K562 (cell line): ENCODE measurements around the gene PTP4A2. TPM values are rescaled to one million over a fixed set of nuclear protein-coding genes. Genes with fewer than 3 reads are reported as not detected.
A peak's percentile ranks its signal among the peaks of the same experiment; 100 is the strongest.

Source experiments
- CAMTA2 ChIP-seq: fragments of 250-450 bp; sonication (Bioruptor Pico); conservative IDR thresholded peaks from 2 replicates; pipeline ENCODE4 v1.5.1; 2022
- CHD4 ChIP-seq: fragments of 200-600 bp; sonication (generic); IDR thresholded peaks from 3 replicates; pipeline ENCODE4 v1.6.1; 2012; ENCODE audit warnings: low read depth, mild to moderate bottlenecking, mixed read lengths, low read length, inconsistent platforms; ENCODE audit not compliant: insufficient read depth, insufficient replicate concordance, poor library complexity, severe bottlenecking
- GABPB2 ChIP-seq: fragments of 250-450 bp; sonication (Bioruptor Pico); conservative IDR thresholded peaks from 2 replicates; pipeline ENCODE4 v1.5.1; 2021; ENCODE audit warnings: mild to moderate bottlenecking
- GATAD2B ChIP-seq: fragments of 450-650 bp; IDR thresholded peaks from 2 replicates; pipeline ENCODE4 v1.6.1; 2017; ENCODE audit warnings: mild to moderate bottlenecking, borderline replicate concordance
- GTF2F1 ChIP-seq: IDR thresholded peaks from 2 replicates; pipeline ENCODE4 v1.6.1; 2011; ENCODE audit warnings: low read depth, low read length, improper control_type of control experiment
- HNRNPLL ChIP-seq: fragments of 200-400 bp; formaldehyde crosslinking; IDR thresholded peaks from 2 replicates; pipeline ENCODE4 v1.6.1; 2017; ENCODE audit warnings: low read length, low read depth, mild to moderate bottlenecking; ENCODE audit not compliant: poor library complexity, severe bottlenecking
- KDM1A ChIP-seq, 2 experiments: fragments of 450-650 bp; IDR thresholded peaks; 2 replicates each; pipeline ENCODE4 v1.6.1; 2016; ENCODE audit warnings: mild to moderate bottlenecking in 2 of 2
- NFRKB ChIP-seq: fragments of 450-650 bp; IDR thresholded peaks from 2 replicates; pipeline ENCODE4 v1.6.1; 2016; ENCODE audit warnings: low read depth
- RBBP5 ChIP-seq: fragments of 200-600 bp; sonication (generic); IDR thresholded peaks from 2 replicates; pipeline ENCODE4 v1.6.1; 2012; ENCODE audit warnings: borderline replicate concordance, mild to moderate bottlenecking, low read length, control low read depth, inconsistent platforms; ENCODE audit not compliant: insufficient read depth, poor library complexity, severe bottlenecking
- SREBF1 ChIP-seq: fragments of 150-350 bp; IDR thresholded peaks from 2 replicates; pipeline ENCODE4 v1.6.1; 2014; ENCODE audit warnings: antibody characterized with exemption, low read depth, low read length, borderline replicate concordance
- WHSC1 ChIP-seq: IDR thresholded peaks from one replicate; pipeline ENCODE4 v1.6.1; 2012; ENCODE audit warnings: low read length, control low read depth, inconsistent platforms
- ZNF354B ChIP-seq: fragments of 250-450 bp; sonication (Bioruptor Pico); IDR thresholded peaks from 2 replicates; pipeline ENCODE4 v1.4.0; 2020
- ZNF507 ChIP-seq: conservative IDR thresholded peaks from 2 replicates; pipeline ENCODE4 v1.6.1; 2017; ENCODE audit warnings: missing genetic modification characterization, missing compliant biosample characterization
- ZZZ3 ChIP-seq: fragments of 450-650 bp; IDR thresholded peaks from 2 replicates; pipeline ENCODE4 v1.6.1; 2016; ENCODE audit warnings: antibody characterized with exemption, mild to moderate bottlenecking, moderate library complexity
- polyA plus RNA-seq, 8 experiments: library from polyadenylated mRNA; depleted of rRNA in 4 of 8; stranded (reverse) in 5 of 8; unstranded in 3 of 8; fragments of >200 nt; fragmentation: Nextera tagmentation in 2 of 8; fragmentation: Illumina TruSeq in 1 of 8; extraction: Ambion mirVana in 2 of 8; extraction: Trizol in 1 of 8; gene quantifications; 2 replicates each; pipeline versions ENCODE4 v1.2.1 to v1.2.3, GENCODE V29; 2011 to 2014; ENCODE audit warnings: inconsistent platforms in 1 of 8, missing spikeins in 1 of 8
- total RNA-seq, 7 experiments: library from RNA; depleted of rRNA in 6 of 7; stranded (reverse); fragments of >200 nt in 6 of 7; fragmentation: Illumina TruSeq in 2 of 7; extraction: Trizol in 2 of 7; gene quantifications; 2 replicates each; pipeline versions ENCODE4 v1.2.1 to v1.2.3, GENCODE V29; 2011 to 2021; ENCODE audit warnings: low replicate concordance in 1 of 7
- TF ChIP-seq, protein P1 (sequence below): fragments of 450-650 bp; IDR thresholded peaks from 2 replicates; pipeline ENCODE4 v1.7.0; 2016; ENCODE audit warnings: borderline replicate concordance
- TF ChIP-seq, protein P2 (sequence below): sonication (generic); formaldehyde crosslinking; IDR thresholded peaks from 2 replicates; pipeline ENCODE4 v1.9.0; 2022; ENCODE audit warnings: mild to moderate bottlenecking, missing genetic modification reagents
- TF ChIP-seq, protein P3 (sequence below): fragments of 450-650 bp; IDR thresholded peaks from 2 replicates; pipeline ENCODE4 v1.6.1; 2016; ENCODE audit warnings: low read depth

The PTP4A2 gene
- total and polyA plus RNA-seq, 9 of the 15 experiments (the other 6 are each of a cell fraction or from before 2014, with no cell fraction given): 197 to 870 (median 480) TPM

DNA sequence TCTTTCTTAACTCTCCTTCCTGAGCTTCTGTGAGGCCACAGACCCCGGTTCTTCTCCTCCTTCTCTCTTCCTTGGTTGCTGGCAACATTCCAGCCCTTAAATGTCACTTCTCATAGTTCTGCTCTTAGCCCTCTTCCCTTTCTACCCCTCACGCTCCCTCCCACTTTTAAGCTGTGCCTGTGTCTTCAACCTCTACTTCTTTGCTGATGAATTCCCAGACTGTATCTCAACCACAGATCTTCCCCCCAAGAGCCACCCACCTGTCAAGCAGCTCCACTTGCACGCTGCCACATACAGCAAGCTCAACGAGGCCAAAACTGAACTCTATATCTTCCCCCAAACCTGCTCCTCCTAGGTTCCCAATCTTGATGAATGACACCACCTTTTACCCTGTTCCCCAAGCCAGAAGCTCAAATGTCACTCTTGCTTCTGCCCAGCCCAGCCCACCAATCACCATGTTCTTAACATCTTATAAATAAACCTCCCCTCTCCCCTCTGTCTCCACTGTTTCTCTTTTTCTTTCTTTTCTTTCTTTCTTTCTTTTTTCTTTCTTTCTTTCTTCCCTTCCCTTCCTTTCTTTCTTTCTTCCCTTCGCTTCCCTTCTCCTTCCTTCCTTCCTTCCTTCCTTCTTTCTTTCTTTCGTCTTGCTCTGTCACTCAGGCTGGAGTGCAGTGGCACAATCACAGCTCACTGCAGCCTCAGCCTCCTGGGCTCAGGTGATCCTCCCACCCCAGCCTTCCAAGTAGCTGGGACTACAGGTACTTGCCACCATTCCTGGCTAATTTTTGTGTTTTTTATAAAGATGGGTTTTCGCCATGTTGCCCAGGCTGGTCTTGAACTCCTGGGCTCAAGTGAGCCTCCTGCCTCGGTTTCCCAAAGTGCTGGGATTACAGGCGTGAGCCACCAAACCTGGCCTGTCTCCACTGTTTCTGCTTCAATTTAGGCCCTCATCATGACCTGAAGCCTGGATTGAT lies 19.8 kb upstream of the PTP4A2 start (continued):
- TF ChIP-seq RBBP5 (peak; percentile 63), GATAD2B (no peak), ZZZ3 (peak; percentile 54; the same call in 1 of the 2 replicates), SREBF1 (no peak), GABPB2 (CRISPR knock-in tag) (no peak), ZNF354B (CRISPR knock-in tag) (no peak), KDM1A (IDR thresholded peaks at IDR 0.05) (peak; percentile 36 to 70; a peak in 2 of 4 replicates), CAMTA2 (no peak), WHSC1 (no peak), GTF2F1 (no peak), CHD4 (no peak), ZNF507 (no peak), HNRNPLL (no peak), NFRKB (peak; percentile 44; the same call in 1 of the 2 replicates)
- TF ChIP-seq, protein P1, sequence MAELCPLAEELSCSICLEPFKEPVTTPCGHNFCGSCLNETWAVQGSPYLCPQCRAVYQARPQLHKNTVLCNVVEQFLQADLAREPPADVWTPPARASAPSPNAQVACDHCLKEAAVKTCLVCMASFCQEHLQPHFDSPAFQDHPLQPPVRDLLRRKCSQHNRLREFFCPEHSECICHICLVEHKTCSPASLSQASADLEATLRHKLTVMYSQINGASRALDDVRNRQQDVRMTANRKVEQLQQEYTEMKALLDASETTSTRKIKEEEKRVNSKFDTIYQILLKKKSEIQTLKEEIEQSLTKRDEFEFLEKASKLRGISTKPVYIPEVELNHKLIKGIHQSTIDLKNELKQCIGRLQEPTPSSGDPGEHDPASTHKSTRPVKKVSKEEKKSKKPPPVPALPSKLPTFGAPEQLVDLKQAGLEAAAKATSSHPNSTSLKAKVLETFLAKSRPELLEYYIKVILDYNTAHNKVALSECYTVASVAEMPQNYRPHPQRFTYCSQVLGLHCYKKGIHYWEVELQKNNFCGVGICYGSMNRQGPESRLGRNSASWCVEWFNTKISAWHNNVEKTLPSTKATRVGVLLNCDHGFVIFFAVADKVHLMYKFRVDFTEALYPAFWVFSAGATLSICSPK: peak; percentile 98; the same call in 1 of the 2 replicates
- TF ChIP-seq, protein P2, sequence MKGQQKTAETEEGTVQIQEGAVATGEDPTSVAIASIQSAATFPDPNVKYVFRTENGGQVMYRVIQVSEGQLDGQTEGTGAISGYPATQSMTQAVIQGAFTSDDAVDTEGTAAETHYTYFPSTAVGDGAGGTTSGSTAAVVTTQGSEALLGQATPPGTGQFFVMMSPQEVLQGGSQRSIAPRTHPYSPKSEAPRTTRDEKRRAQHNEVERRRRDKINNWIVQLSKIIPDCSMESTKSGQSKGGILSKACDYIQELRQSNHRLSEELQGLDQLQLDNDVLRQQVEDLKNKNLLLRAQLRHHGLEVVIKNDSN (CRISPR knock-in tag): no peak
- TF ChIP-seq, protein P3, sequence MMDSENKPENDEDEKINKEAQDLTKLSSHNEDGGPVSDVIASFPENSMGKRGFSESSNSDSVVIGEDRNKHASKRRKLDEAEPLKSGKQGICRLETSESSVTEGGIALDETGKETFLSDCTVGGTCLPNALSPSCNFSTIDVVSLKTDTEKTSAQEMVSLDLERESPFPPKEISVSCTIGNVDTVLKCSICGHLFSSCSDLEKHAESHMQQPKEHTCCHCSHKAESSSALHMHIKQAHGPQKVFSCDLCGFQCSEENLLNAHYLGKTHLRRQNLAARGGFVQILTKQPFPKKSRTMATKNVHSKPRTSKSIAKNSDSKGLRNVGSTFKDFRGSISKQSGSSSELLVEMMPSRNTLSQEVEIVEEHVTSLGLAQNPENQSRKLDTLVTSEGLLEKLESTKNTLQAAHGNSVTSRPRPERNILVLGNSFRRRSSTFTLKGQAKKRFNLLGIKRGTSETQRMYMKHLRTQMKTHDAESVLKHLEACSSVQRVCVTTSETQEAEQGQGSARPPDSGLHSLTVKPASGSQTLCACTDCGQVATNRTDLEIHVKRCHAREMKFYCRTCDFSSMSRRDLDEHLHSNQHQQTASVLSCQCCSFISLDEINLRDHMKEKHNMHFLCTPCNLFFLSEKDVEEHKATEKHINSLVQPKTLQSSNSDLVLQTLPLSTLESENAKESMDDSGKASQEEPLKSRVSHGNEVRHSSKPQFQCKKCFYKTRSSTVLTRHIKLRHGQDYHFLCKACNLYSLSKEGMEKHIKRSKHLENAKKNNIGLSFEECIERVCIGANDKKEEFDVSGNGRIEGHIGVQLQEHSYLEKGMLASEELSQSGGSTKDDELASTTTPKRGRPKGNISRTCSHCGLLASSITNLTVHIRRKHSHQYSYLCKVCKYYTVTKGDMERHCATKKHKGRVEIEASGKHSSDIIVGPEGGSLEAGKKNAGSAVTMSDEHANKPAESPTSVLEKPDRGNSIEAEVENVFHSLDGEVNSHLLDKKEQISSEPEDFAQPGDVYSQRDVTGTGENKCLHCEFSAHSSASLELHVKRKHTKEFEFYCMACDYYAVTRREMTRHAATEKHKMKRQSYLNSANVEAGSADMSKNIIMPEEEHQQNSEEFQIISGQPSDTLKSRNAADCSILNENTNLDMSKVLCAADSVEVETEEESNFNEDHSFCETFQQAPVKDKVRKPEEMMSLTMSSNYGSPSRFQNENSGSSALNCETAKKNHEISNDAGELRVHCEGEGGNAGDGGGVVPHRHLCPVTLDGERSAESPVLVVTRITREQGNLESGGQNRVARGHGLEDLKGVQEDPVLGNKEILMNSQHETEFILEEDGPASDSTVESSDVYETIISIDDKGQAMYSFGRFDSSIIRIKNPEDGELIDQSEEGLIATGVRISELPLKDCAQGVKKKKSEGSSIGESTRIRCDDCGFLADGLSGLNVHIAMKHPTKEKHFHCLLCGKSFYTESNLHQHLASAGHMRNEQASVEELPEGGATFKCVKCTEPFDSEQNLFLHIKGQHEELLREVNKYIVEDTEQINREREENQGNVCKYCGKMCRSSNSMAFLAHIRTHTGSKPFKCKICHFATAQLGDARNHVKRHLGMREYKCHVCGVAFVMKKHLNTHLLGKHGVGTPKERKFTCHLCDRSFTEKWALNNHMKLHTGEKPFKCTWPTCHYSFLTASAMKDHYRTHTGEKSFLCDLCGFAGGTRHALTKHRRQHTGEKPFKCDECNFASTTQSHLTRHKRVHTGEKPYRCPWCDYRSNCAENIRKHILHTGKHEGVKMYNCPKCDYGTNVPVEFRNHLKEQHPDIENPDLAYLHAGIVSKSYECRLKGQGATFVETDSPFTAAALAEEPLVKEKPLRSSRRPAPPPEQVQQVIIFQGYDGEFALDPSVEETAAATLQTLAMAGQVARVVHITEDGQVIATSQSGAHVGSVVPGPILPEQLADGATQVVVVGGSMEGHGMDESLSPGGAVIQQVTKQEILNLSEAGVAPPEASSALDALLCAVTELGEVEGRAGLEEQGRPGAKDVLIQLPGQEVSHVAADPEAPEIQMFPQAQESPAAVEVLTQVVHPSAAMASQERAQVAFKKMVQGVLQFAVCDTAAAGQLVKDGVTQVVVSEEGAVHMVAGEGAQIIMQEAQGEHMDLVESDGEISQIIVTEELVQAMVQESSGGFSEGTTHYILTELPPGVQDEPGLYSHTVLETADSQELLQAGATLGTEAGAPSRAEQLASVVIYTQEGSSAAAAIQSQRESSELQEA: peak; percentile 25; the same call in 1 of the 2 replicates
